PFSK-1 (cell line): Measurements from ENCODE around the gene PCBP4.

Experiments
- FOXP2 ChIP-seq: optimal IDR thresholded peaks from 2 replicates; pipeline ENCODE3; 2011; ENCODE audit warnings: borderline replicate concordance, control low read depth, inconsistent platforms; ENCODE audit not compliant: insufficient read depth; ENCODE audit errors: extremely low read length, extremely low read depth
- POLR2AphosphoS5 ChIP-seq: IDR thresholded peaks from 2 replicates; pipeline ENCODE4 v1.6.1; 2012; ENCODE audit warnings: low read depth, mild to moderate bottlenecking, control low read depth, low read length, moderate library complexity
- SIN3A ChIP-seq: IDR thresholded peaks from 2 replicates; pipeline ENCODE4 v1.6.1; 2012; ENCODE audit warnings: mild to moderate bottlenecking, low read length, moderate library complexity, borderline replicate concordance; ENCODE audit not compliant: insufficient read depth
- TAF1 ChIP-seq: IDR thresholded peaks from 2 replicates; pipeline ENCODE4 v1.6.1; 2012; ENCODE audit warnings: low read length, control low read depth, borderline replicate concordance; ENCODE audit not compliant: insufficient read depth
- TF ChIP-seq, protein P1 (sequence below), 2 experiments: IDR thresholded peaks; 2 replicates each; pipeline versions ENCODE4 v1.6.1 to v1.8.0; 2011 to 2012; ENCODE audit warnings: low read depth in 2 of 2, low read length in 2 of 2, control low read depth in 1 of 2, inconsistent platforms in 1 of 2, mild to moderate bottlenecking in 1 of 2, moderate library complexity in 1 of 2; ENCODE audit not compliant: insufficient read depth in 1 of 2

The PCBP4 gene

DNA sequence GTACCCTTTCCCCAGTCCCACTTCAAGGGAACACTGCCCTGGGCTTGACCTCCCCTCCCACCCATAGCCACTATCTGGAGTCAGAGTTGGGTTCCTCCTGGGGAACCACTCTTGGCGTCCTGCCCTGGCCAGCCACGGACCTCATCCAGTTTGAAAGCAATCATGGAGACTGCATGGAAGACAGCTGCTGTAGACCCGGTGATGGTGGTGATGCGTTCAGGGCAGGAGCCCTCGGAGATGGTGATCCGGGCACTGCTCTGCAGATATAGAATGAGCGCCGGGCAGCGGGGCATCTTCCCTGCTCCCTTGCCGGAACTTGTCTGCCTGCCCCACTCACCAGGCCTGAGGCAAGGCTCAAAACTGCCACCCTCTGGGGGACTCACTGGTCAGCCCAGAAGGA lies 6.9 kb downstream of the PCBP4 start:
- TF ChIP-seq FOXP2 (no peak), POLR2AphosphoS5 (no peak), TAF1 (no peak), SIN3A (no peak)
- TF ChIP-seq, protein P1, sequence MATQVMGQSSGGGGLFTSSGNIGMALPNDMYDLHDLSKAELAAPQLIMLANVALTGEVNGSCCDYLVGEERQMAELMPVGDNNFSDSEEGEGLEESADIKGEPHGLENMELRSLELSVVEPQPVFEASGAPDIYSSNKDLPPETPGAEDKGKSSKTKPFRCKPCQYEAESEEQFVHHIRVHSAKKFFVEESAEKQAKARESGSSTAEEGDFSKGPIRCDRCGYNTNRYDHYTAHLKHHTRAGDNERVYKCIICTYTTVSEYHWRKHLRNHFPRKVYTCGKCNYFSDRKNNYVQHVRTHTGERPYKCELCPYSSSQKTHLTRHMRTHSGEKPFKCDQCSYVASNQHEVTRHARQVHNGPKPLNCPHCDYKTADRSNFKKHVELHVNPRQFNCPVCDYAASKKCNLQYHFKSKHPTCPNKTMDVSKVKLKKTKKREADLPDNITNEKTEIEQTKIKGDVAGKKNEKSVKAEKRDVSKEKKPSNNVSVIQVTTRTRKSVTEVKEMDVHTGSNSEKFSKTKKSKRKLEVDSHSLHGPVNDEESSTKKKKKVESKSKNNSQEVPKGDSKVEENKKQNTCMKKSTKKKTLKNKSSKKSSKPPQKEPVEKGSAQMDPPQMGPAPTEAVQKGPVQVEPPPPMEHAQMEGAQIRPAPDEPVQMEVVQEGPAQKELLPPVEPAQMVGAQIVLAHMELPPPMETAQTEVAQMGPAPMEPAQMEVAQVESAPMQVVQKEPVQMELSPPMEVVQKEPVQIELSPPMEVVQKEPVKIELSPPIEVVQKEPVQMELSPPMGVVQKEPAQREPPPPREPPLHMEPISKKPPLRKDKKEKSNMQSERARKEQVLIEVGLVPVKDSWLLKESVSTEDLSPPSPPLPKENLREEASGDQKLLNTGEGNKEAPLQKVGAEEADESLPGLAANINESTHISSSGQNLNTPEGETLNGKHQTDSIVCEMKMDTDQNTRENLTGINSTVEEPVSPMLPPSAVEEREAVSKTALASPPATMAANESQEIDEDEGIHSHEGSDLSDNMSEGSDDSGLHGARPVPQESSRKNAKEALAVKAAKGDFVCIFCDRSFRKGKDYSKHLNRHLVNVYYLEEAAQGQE (IDR thresholded peaks at IDR 0.05; ENCODE audit: insufficient read depth in 1 of 2, low read depth in 2 of 2, low read length in 2 of 2): no peak

DNA sequence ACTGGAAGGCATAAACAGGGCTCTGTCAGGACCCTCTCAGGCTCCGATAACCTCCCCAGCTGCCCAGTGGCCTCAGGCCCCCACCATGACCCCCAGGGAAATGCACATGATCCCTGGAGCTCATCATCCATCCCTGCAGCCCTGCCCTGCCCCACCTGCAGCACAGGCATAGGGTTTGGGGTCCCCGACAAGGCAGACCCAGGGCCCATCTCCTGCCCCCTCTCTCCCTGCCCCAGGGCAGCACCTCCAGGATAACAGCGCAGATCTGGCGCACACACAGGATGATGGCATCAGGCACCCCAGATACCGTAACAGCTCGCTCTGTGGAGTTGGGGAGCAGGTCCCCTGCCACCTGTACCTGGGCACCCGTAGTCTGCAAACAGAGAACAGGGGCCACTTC lies 7.6 kb downstream of the PCBP4 start:
- TF ChIP-seq, protein P1 (IDR thresholded peaks at IDR 0.05; ENCODE audit: insufficient read depth in 1 of 2, low read depth in 2 of 2, low read length in 2 of 2): no peak
- TF ChIP-seq POLR2AphosphoS5 (no peak), SIN3A (no peak), TAF1 (no peak), FOXP2 (no peak)

DNA sequence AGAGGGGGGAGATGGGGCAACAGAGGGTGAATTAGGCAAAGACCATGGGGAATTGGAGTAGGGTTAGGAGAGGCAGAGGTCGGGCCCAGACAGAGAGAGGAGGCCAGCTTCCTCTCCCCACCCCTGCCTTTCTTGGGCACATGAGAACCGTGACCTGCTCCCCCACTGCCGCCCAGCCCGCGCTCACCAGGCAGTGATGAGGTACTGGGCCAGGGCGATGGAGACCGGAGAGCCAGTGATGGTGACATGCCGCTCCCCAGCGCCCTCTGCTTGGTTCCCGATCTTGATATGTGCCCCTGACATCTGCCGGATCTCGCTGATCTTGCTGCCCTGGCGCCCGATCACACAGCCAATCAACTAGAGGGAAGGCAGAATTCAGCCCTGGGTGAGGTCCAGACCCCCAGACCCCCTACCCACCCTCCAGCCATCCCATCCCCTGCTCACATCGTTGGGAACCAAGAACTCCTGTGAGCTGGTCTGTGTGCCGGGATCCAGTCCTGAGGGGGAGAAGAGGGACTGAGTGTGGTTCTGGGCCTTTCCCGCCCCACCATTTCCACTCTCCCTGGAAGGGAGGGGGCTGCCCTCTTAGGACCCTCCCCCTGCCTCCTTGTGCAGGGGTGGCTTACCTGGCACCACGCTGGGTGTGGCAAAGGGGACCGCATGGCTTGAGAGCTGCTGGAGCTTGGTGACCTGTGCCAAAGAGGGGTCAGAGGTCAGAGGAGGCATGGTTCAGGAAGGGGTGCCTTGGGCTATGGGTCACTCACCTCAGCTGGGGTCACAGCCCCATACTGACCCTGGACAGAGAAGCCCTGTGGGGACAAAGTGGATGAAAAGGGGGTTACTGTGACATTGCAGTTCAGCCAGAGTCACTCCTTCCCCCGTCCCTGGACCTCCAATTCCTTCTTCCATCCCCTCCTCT lies 8.4 kb downstream of the PCBP4 start:
- TF ChIP-seq, protein P1 (IDR thresholded peaks at IDR 0.05; ENCODE audit: insufficient read depth in 1 of 2, low read depth in 2 of 2, low read length in 2 of 2): no peak
- TF ChIP-seq TAF1: no peak
- TF ChIP-seq POLR2AphosphoS5: no peak
- TF ChIP-seq SIN3A: no peak
- no peak for TF ChIP-seq FOXP2

DNA sequence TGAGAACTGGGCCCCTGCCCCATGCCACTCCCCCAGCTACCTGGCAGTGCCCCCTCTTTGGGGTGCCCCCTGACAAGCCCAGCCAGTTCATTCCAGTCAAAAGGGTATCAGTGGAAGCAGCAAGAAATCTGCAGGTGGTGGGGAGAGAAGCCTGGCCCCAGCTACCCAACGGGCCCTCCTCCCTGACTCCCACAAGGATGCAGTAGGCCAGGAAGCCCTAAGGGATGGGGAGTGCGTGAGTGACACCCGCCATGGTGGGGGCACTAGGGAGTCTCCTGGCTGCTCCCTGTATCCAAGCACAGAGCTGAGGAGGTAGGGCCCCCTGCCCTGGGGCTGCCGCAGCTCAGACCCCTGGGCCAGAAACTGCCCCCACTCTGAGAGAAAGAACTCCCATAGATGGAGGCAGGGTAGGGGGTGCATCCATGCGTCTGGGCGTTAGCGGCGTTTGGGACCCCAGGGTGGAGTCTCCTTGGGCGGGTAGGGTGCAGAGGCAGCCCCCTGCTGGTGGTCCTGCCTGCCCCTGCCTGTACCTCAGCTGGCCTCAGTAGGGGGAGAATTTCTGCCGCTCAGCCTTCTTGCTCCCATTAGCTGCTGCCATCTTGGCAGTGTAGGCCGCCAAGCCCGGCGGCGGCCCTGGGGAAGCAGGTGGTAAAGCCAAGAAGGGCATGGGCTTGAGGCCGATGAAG lies 9.6 kb downstream of the PCBP4 start:
- TF ChIP-seq, protein P1 (IDR thresholded peaks at IDR 0.05; ENCODE audit: insufficient read depth in 1 of 2, low read depth in 2 of 2, low read length in 2 of 2): no peak
- TF ChIP-seq FOXP2 (no peak), TAF1 (no peak), POLR2AphosphoS5 (no peak), SIN3A (no peak)
